Hematopoietic multipotent progenitor cell treated with erythropoietin and hydrocortisone succinate and interleukin-3 and kit ligand, for 15 days (in vitro differentiated cells): Measurements from ENCODE around the gene CD8B.

Experiments used
- DNase-seq: peaks from one replicate; pipeline ENCODE4 v3.0.0-alpha.2; 2015; ENCODE audit warnings: low spot score

Gene CD8B

GRCh38 chr2:86800856-86801567, 60.7 kb downstream of the CD8B start:
- no peak for DNase-seq

GRCh38 chr2:86794861-86795260, 66.8 kb downstream of the CD8B start:
- DNase-seq: no peak

DNA sequence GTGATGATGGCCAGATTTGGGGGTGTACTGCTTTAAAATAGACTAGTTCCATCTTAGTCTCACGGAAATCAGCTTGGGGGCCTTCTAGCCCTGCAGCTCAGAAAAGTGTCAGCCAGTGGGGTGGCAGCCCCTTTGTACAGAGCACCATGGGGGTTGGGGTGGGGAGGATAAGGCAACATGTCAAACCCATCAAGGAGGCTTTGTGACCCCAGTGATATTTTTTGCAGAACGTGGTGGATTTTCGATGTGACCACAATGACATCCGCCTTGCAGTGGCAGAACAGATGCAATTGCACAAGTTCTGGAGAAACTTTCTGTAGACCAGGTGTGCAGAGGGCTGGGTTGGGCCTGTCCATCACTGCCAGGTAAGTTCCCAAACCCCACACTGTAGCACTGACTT, 67.9 kb downstream of the CD8B start:
- no peak for DNase-seq

- no peak for DNase-seq
Measured at GRCh38 chr2:86791573-86791972, 70.1 kb downstream of the CD8B start.

DNA sequence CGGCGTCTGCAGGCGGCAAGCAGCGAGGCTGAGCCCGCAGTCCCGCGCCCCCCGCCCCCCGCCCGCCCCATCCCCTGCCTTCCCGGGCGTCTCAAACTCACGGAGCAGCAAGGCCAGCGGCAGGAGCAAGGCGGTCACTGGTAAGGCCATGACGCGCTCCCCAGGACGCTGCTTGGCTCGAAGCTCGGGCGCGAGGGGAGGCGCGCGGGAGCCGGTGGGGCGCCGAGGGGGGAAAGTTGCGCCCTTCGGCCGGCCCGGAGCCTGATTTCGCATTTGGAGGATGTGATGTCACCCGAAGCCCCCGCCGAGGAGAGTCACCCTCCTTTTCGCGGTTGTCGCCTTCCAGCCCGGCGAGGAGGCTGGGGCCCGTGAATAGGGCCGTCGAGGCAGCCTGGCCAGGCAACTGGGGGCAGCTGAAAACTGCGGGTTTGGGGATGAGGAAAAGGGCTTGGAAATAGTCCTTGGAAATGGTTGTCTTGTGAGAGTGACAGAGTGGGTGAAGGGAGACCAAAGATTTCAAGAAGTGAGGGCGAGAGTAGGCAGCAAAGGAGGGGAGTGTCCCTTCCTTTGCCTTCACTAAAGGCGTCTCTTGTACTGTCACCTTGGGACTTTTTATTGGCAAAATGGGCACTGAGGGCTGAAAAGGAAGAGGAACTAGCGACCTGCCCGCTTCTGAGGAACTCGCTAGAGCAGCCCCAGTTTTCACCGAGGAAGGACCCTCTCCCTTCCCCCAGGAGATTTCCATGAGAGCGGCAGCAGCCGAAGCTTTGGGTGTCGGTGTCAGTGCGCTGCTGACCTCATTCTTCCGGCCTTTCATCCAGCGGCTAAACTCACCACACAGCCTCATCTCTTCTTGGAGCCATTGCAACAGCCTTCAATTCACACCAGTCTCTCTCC, 70.8 kb downstream of the CD8B start, which contains the start of gene CD8A:
Gene CD8A, minus strand, starts transcription at position 238 of the 897 bp plus-strand sequence. Its CDS starts 88 bp downstream, at position 150.
- DNase-seq: no peak

- DNase-seq: no peak
Measured at GRCh38 chr2:86790134-86790675, 71.5 kb downstream of the CD8B start.

- DNase-seq: no peak
Measured at GRCh38 chr2:86789687-86790133, 72.0 kb downstream of the CD8B start.

DNA sequence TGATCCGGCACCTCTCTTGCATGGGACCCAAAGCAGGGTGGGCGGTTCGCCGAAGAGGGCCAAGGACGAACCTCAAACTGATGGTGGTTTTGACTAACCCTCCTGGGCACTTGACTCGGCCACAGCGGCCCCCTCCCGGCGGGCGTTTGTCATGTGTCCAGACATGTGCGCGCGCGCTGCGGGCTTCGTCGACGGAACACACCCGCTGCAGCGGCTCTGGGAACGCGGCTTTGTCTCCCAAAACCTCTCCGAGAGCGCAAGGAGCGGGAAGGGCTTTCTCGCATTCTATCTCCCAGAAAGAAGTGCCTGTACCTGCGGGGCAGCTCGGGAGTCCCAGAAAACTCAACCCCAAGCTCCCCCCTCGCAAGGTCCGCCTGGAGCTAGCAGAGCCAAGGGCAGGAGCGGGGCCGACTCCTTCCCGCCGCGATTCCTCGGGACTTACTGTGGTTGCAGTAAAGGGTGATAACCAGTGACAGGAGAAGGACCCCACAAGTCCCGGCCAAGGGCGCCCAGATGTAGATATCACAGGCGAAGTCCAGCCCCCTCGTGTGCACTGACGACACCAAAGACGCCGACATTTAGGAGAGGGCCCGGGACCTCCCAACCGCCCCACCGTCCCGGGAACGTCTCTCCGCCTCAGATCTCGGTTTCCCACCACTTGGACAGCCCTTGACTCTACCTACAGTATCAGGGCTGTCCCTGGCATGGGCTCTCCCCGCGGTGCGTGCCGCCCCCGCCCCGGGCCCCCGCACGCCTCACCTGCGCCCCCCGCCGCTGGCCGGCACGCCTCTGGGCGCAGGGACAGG, 72.6 kb downstream of the CD8B start:
- DNase-seq: no peak

- no peak for DNase-seq
Measured at GRCh38 chr2:86788165-86788564, 73.5 kb downstream of the CD8B start.

GRCh38 chr2:86787736-86788135, 74.0 kb downstream of the CD8B start:
- DNase-seq: no peak

DNA sequence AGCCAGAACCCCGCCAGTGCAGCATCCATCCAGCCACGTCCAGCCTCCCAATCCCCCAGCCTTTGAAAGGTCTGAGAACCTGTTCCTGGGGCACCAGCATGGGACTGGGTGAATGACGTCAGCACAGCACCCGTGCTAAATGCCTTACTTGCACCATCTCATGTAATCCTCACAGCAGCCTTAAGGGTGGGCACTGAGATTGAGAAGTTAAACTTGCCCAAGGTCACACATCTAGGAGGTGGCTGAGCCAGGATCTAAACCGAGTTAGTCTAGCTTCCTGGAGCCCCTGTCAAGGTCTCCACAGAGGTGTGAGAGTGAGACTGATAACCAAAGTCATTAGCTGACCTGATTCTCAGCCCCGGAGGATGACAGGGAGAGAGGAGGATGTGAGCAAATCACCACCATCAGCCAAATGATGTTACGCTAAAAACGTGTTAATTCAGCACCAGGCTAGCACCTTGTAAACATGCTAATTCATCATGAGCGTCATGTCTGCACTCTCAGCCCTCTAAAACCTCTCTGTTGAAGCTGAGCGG, 75.6 kb downstream of the CD8B start:
- no peak for DNase-seq

DNA sequence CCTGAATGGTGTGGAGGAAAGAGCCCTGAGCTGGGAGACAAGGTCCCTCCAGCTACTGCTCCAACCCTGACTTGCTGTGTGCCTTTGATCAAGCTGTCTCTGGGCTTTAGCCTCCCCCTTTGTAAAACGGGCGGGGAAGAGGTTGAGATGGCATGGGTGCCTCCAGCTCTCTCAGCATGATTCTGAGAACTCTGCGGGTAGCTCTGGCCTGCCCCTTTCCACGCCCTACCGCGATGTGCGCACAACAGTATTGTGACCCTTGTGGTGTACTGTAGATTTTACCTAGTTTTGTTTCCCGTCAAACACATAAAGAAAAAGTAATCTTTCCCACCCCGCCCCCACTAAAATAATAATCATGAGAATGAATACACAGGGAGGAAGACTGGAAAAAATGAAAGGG, 76.2 kb downstream of the CD8B start:
- DNase-seq: no peak

GRCh38 chr2:86783615-86784339, 77.9 kb downstream of the CD8B start:
- DNase-seq: no peak

GRCh38 chr2:86782748-86783147, 78.9 kb downstream of the CD8B start:
- no peak for DNase-seq

DNA sequence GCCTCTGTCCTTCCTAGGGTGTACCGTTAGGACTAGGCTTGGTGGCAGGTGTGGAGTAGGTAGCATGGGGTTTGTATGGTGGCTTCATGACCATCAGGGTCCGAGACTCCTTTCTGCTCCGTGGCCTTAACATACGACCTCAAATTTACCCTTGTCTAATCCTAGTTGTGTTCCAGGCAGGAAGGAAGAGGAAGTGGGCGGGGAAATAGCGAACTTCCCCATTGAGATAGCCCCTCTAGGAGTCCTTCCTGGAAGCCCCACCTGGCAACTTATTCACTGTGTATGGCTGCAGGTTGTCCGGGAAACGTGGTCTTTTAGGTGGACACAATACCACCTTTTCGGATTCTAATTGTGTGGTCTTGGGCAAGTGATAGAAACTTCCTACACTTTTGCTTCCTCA, 80.3 kb downstream of the CD8B start:
- DNase-seq: no peak

DNA sequence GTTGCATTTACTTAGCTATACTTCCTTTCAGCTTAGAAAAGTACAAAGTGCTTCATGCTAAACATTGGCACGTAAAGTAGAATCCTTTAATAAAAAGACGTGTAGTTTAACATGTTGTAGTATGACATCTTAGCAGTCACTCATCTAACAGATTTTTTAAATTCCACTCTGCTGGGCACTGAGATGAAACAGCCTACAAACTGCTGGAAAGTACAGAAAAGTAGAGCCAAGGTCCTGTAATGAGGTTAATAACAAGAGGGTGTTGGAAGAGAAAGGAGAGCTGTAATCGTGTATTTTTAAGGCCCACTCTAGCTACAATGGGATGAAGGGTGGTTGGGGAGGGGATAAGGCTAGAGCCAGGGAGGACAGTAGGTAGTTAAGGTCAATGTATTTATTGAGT, 81.7 kb downstream of the CD8B start:
- DNase-seq: no peak

- DNase-seq: no peak
Measured at GRCh38 chr2:86778957-86779356, 82.7 kb downstream of the CD8B start.

DNA sequence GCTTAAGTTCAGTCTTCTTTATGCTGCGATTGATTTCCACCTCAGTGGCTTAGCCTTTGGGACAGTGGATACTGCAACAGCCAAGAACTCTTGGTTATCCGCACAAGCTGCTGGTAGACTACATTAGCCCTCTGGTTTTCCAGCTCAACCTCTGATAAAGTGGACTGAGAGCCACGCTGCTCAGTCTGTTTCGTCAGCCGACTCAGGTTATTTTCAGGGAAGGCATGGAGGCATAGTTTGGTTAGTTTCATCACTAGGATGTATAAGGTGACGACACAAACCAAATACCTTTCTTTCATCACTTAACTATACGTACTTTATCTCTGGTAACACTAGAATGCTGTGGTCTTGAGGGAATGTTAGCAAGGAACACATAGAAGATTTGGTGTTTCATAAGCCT, 85.2 kb downstream of the CD8B start:
- no peak for DNase-seq

GRCh38 chr2:86775338-86775737, 86.3 kb downstream of the CD8B start:
- no peak for DNase-seq

GRCh38 chr2:86774862-86775261, 86.8 kb downstream of the CD8B start:
- no peak for DNase-seq

- DNase-seq: no peak
Measured at GRCh38 chr2:86772611-86773010, 89.1 kb downstream of the CD8B start.
